Body of pancreas (tissue), 4 donors: Measurements from ENCODE around the gene RARB. TPM values are rescaled to one million over a fixed set of nuclear protein-coding genes. Genes with fewer than 3 reads are reported as not detected.

Experiments used
- ATAC-seq: fragments of 150-250 bp; one replicate; pipeline ENCODE4 v1.9.1; 2016
- DNase-seq, 4 donors: peaks; one replicate each; pipeline ENCODE4 v3.0.0-alpha.2; 2019
- H3K27ac ChIP-seq, 4 donors: fragments of 200-600 bp; sonication (generic); 1 replicate in 3 of 4; 2 replicates in 1 of 4; pipeline versions ENCODE4 v1.5.1 to v1.6.1; 2016 to 2019; ENCODE audit warnings: mild to moderate bottlenecking in 1 of 4, mixed read lengths in 1 of 4, moderate library complexity in 1 of 4
- H3K27me3 ChIP-seq, 2 donors: fragments of 200-600 bp; sonication (generic); one replicate each; pipeline ENCODE4 v1.6.0; 2016; ENCODE audit warnings: mild to moderate bottlenecking in 1 of 2
- H3K36me3 ChIP-seq, 2 donors: fragments of 200-600 bp; sonication (generic); replicated peaks in 1 of 2; 2 replicates each; pipeline ENCODE4 v1.5.1; 2016; ENCODE audit warnings: low read depth in 2 of 2; ENCODE audit not compliant: insufficient read depth in 1 of 2
- H3K4me1 ChIP-seq: fragments of 200-600 bp; sonication (generic); one replicate; pipeline ENCODE4 v1.6.0; 2016
- H3K4me3 ChIP-seq, 2 donors: fragments of 200-600 bp; sonication (generic); 1 replicate in 1 of 2; 2 replicates in 1 of 2; pipeline ENCODE4 v1.5.1; 2016 to 2019
- H3K9me3 ChIP-seq, 3 donors: fragments of 200-600 bp; sonication (generic); 1 replicate in 2 of 3; 2 replicates in 1 of 3; pipeline ENCODE4 v1.5.1; 2016
- CTCF ChIP-seq, 7 experiments: fragments of 450-650 bp in 4 of 7; fragments of 200-600 bp in 3 of 7; sonication (generic) in 3 of 7; IDR thresholded peaks; one replicate each; pipeline ENCODE4 v1.5.1; 2016 to 2019; ENCODE audit warnings: antibody characterized with exemption in 7 of 7
- POLR2A ChIP-seq, 3 donors: fragments of 450-650 bp; IDR thresholded peaks; one replicate each; pipeline ENCODE4 v1.6.1; 2016; ENCODE audit warnings: antibody characterized with exemption in 3 of 3, mild to moderate bottlenecking in 2 of 3
- WGBS, 2 donors: methylation state at CpG; one replicate each; pipeline ENCODE4 v1.1.5; 2017; 5-methylcytosine and 5-hydroxymethylcytosine counted together
- intact Hi-C: fragments of 100-400 bp; cut with DNase I; formaldehyde crosslinking; loops from one replicate; pipeline ENCODE4 v1.15.1; 2023
- total RNA-seq, 2 donors: library from RNA; depleted of rRNA; stranded (reverse); fragments of >200 nt; gene quantifications; one replicate each; pipeline ENCODE4 v1.1.0, GENCODE V29; 2016

The RARB gene
- total RNA-seq, 2 donors from 2014 or later, result 1.8 to 3.0 TPM

- Histone ChIP-seq H3K9me3 (no peaks in the 10 kb centered on the region), H3K36me3 (peaks cover 0 to 32% of the 10 kb centered on the region in 2 donors)
- ATAC-seq, result no peak
Observed at GRCh38 chr3:25610779-25611178, 182.7 kb downstream of the RARB start.

GRCh38 chr3:25611193-25611592 is 183.1 kb downstream of the RARB start:
- no peak for TF ChIP-seq CTCF (IDR thresholded peaks at IDR 0.05)
- no peak for TF ChIP-seq POLR2A (IDR thresholded peaks at IDR 0.05)
- intact Hi-C loops, result no loop called here
- DNase-seq (no peak), ATAC-seq (no peak)
- no peaks in the 10 kb centered on the region for H3K27me3 ChIP-seq
- WGBS, 2 donors, result 92% methylated on average over 5 of the region's 5 CpGs
- no peak overlapping the region for H3K27ac ChIP-seq
- H3K9me3 ChIP-seq, result no peaks in the 10 kb centered on the region
- H3K36me3 ChIP-seq, result peaks cover 0 to 32% of the 10 kb centered on the region in 2 donors
- no peaks in the 10 kb centered on the region for H3K4me1 ChIP-seq
- H3K4me3 ChIP-seq, result no peak overlapping the region

More at GRCh38 chr3:25610779-25611178, 182.7 kb downstream of the RARB start:
- no peak for DNase-seq
- no peaks in the 10 kb centered on the region for H3K4me1 ChIP-seq
- H3K27me3 ChIP-seq, result no peaks in the 10 kb centered on the region
- no peak overlapping the region for H3K27ac ChIP-seq
- no peak overlapping the region for H3K4me3 ChIP-seq
- intact Hi-C loops, result no loop called here
- no peak for TF ChIP-seq CTCF (IDR thresholded peaks at IDR 0.05)
- no peak for TF ChIP-seq POLR2A (IDR thresholded peaks at IDR 0.05)

- no peak overlapping the region for H3K27ac ChIP-seq
- no peak overlapping the region for H3K4me3 ChIP-seq
- H3K4me1 ChIP-seq, result no peaks in the 10 kb centered on the region
- no peaks in the 10 kb centered on the region for H3K9me3 ChIP-seq
- peaks cover 0 to 1% of the 10 kb centered on the region in 2 donors for H3K36me3 ChIP-seq
- DNase-seq (no peak), ATAC-seq (no peak)
- intact Hi-C loops, result no loop called here
- H3K27me3 ChIP-seq, result no peaks in the 10 kb centered on the region
- TF ChIP-seq CTCF (IDR thresholded peaks at IDR 0.05), result no peak
- no peak for TF ChIP-seq POLR2A (IDR thresholded peaks at IDR 0.05)
Observed at GRCh38 chr3:25618028-25618427, 190.0 kb downstream of the RARB start.

GRCh38 chr3:25619382-25619781 is 191.3 kb downstream of the RARB start:
- no peaks in the 10 kb centered on the region for H3K9me3 ChIP-seq
- no peak for ATAC-seq
- H3K36me3 ChIP-seq, result peaks cover 0 to 2% of the 10 kb centered on the region in 2 donors
- no peaks in the 10 kb centered on the region for H3K4me1 ChIP-seq
- intact Hi-C loops, result no loop called here
- TF ChIP-seq POLR2A (IDR thresholded peaks at IDR 0.05), result no peak
- no peak for TF ChIP-seq CTCF (IDR thresholded peaks at IDR 0.05)
- H3K4me3 ChIP-seq, result no peak overlapping the region
- H3K27me3 ChIP-seq, result no peaks in the 10 kb centered on the region
- no peak overlapping the region for H3K27ac ChIP-seq
- no peak for DNase-seq

GRCh38 chr3:25620493-25620892 is 192.4 kb downstream of the RARB start:
- H3K27ac ChIP-seq, result no peak overlapping the region
- no peak overlapping the region for H3K4me3 ChIP-seq
- H3K9me3 ChIP-seq, result no peaks in the 10 kb centered on the region
- 90 to 94% methylated on average over 5 of the region's 5 CpGs for WGBS, 2 donors
- H3K27me3 ChIP-seq, result no peaks in the 10 kb centered on the region
- intact Hi-C loops, result no loop called here
- ATAC-seq (no peak), DNase-seq (no peak)
- no peak for TF ChIP-seq POLR2A (IDR thresholded peaks at IDR 0.05)
- no peak for TF ChIP-seq CTCF (IDR thresholded peaks at IDR 0.05)
- H3K36me3 ChIP-seq, result peaks cover 0 to 2% of the 10 kb centered on the region in 2 donors
- no peaks in the 10 kb centered on the region for H3K4me1 ChIP-seq
